ENCODE measurements around the gene SH3BGRL2. TPM values are rescaled to one million over a fixed set of nuclear protein-coding genes. Genes with fewer than 3 reads are reported as not detected.

SH3BGRL2 gene
- total and polyA plus RNA-seq, 4 donors = 23.8 to 71.3 (median 34.3) TPM

- no peak for DNase-seq (ENCODE audit: low spot score)
- no peaks in the 10 kb centered on the region for H3K36me3 ChIP-seq (ENCODE audit: control insufficient read depth in 4 of 4, insufficient read depth in 3 of 4, low read depth in 1 of 4, low read length in 3 of 4)
- no peak overlapping the region for H3K4me3 ChIP-seq (ENCODE audit: low read depth in 1 of 3, low read length in 3 of 3)
- H3K27ac ChIP-seq (ENCODE audit: low read depth in 1 of 2, low read length in 2 of 2) = no peak overlapping the region
- WGBS = 31% methylated on average over 3 of the region's 3 CpGs
- no peaks in the 10 kb centered on the region for H3K9me3 ChIP-seq (ENCODE audit: control insufficient read depth in 4 of 4, low read length in 3 of 4)
- H3K4me1 ChIP-seq (ENCODE audit: control insufficient read depth in 4 of 4, insufficient read depth in 4 of 4, low read length in 3 of 4) = peaks cover 0 to 9% (median 1%) of the 10 kb centered on the region in 4 donors
- H3K27me3 ChIP-seq (ENCODE audit: control insufficient read depth in 4 of 4, insufficient read depth in 4 of 4, low read length in 3 of 4) = no peaks in the 10 kb centered on the region
- TF ChIP-seq FOXA1 (IDR thresholded peaks at IDR 0.05) (no peak), ZBTB33 (IDR thresholded peaks at IDR 0.05) (no peak), RXRA (IDR thresholded peaks at IDR 0.05) (no peak)
- no peak overlapping the region for H3K9ac ChIP-seq (ENCODE audit: low read depth in 1 of 2, low read length in 2 of 2)
Observed at GRCh38 chr6:79607000-79607399, 24.1 kb upstream of the SH3BGRL2 start.

GRCh38 chr6:79608334-79609224 is 22.6 kb upstream of the SH3BGRL2 start:
- H3K4me3 ChIP-seq (ENCODE audit: low read depth in 1 of 3, low read length in 3 of 3) = no peak overlapping the region
- no peak overlapping the region for H3K9ac ChIP-seq (ENCODE audit: low read depth in 1 of 2, low read length in 2 of 2)
- no peak for DNase-seq (ENCODE audit: low spot score)
- H3K9me3 ChIP-seq (ENCODE audit: control insufficient read depth in 4 of 4, low read length in 3 of 4) = no peaks in the 10 kb centered on the region
- H3K27me3 ChIP-seq (ENCODE audit: control insufficient read depth in 4 of 4, insufficient read depth in 4 of 4, low read length in 3 of 4) = no peaks in the 10 kb centered on the region
- TF ChIP-seq MAX (IDR thresholded peaks at IDR 0.05) = no peak
- TF ChIP-seq GABPA (IDR thresholded peaks at IDR 0.05 in 1 of 2, conservative IDR thresholded peaks at IDR 0.05 in 1 of 2) = no peak
- TF ChIP-seq HNF4G (IDR thresholded peaks at IDR 0.05) = no peak
- TF ChIP-seq REST (IDR thresholded peaks at IDR 0.05) = no peak
- TF ChIP-seq YY1 (IDR thresholded peaks at IDR 0.05) = no peak
- no peak for TF ChIP-seq FOXA1 (IDR thresholded peaks at IDR 0.05)
- TF ChIP-seq FOXA2 (IDR thresholded peaks at IDR 0.05) = no peak
- TF ChIP-seq NR2F2 (IDR thresholded peaks at IDR 0.05) = no peak
- no peak for TF ChIP-seq RXRA (IDR thresholded peaks at IDR 0.05)
- TF ChIP-seq JUND (IDR thresholded peaks at IDR 0.05) = no peak
- TF ChIP-seq EGR1 (IDR thresholded peaks at IDR 0.05; ENCODE audit: low read depth in 2 of 2) = no peak
- no peak for TF ChIP-seq ZBTB33 (IDR thresholded peaks at IDR 0.05)
- TF ChIP-seq CTCF (IDR thresholded peaks at IDR 0.05; ENCODE audit: low read depth, low read length, missing input control) = no peak
- TF ChIP-seq ATF3 (IDR thresholded peaks at IDR 0.05) = no peak
- TF ChIP-seq HNF4A (conservative IDR thresholded peaks at IDR 0.05) = no peak
- TF ChIP-seq TAF1 (conservative IDR thresholded peaks at IDR 0.05) = no peak
- TF ChIP-seq RAD21 (IDR thresholded peaks at IDR 0.05) = no peak
- TF ChIP-seq SP1 (IDR thresholded peaks at IDR 0.05) = no peak
- H3K36me3 ChIP-seq (ENCODE audit: control insufficient read depth in 4 of 4, insufficient read depth in 3 of 4, low read depth in 1 of 4, low read length in 3 of 4) = no peaks in the 10 kb centered on the region
- no peak overlapping the region for H3K27ac ChIP-seq (ENCODE audit: low read depth in 1 of 2, low read length in 2 of 2)
- peaks cover 0 to 9% (median 1%) of the 10 kb centered on the region in 4 donors for H3K4me1 ChIP-seq (ENCODE audit: control insufficient read depth in 4 of 4, insufficient read depth in 4 of 4, low read length in 3 of 4)
- 77% methylated on average over 3 of the region's 3 CpGs for WGBS

Data from liver (tissue), 9 donors.